Smooth muscle cell (in vitro differentiated cells): ENCODE data around the gene TCHH. TPM values are rescaled to one million over a fixed set of nuclear protein-coding genes. Genes with fewer than 3 reads are reported as not detected.

Experiments used
- DNase-seq: peaks from one replicate; lab custom pipeline; 2025; ENCODE audit not compliant: unreplicated experiment; lab: John Stamatoyannopoulos, UW
- H2AFZ ChIP-seq: fragments of 200-600 bp; sonication (generic); 2 replicates; pipeline ENCODE4 v1.6.0; 2016; ENCODE audit warnings: antibody characterized with exemption, low read depth, mild to moderate bottlenecking
- H3F3A ChIP-seq: fragments of 200-600 bp; sonication (generic); 2 replicates; pipeline ENCODE4 v1.6.0; 2017; ENCODE audit warnings: antibody characterized with exemption, low read depth
- H3K27ac ChIP-seq: fragments of 200-600 bp; sonication (generic); 2 replicates; pipeline ENCODE4 v1.5.1; 2016; ENCODE audit warnings: low read depth, mild to moderate bottlenecking
- H3K27me3 ChIP-seq: fragments of 200-600 bp; sonication (generic); 2 replicates; pipeline ENCODE4 v1.6.1; 2016; ENCODE audit warnings: low read depth, mild to moderate bottlenecking
- H3K36me3 ChIP-seq: fragments of 200-600 bp; sonication (generic); 2 replicates; pipeline ENCODE4 v1.5.1; 2016; ENCODE audit warnings: low read depth
- H3K4me1 ChIP-seq: fragments of 200-600 bp; sonication (generic); 2 replicates; pipeline ENCODE4 v1.5.1; 2016; ENCODE audit warnings: low read depth
- H3K4me2 ChIP-seq: fragments of 200-600 bp; sonication (generic); 2 replicates; pipeline ENCODE4 v1.6.0; 2016; ENCODE audit warnings: mild to moderate bottlenecking
- H3K4me3 ChIP-seq: fragments of 200-600 bp; sonication (generic); 2 replicates; pipeline ENCODE4 v1.5.1; 2016; ENCODE audit warnings: mild to moderate bottlenecking
- H3K79me2 ChIP-seq: fragments of 200-600 bp; sonication (generic); 2 replicates; pipeline ENCODE4 v1.6.0; 2016; ENCODE audit warnings: low read depth, mild to moderate bottlenecking
- H3K9ac ChIP-seq: fragments of 200-600 bp; sonication (generic); 2 replicates; pipeline ENCODE4 v1.6.0; 2016; ENCODE audit warnings: low read depth
- H3K9me3 ChIP-seq: fragments of 200-600 bp; sonication (generic); replicated peaks from 2 replicates; pipeline ENCODE4 v1.5.1; 2016; ENCODE audit warnings: low read depth
- H4K20me1 ChIP-seq: fragments of 200-600 bp; sonication (generic); 2 replicates; pipeline ENCODE4 v1.6.0; 2016; ENCODE audit warnings: low read depth
- WGBS: methylation state at CpG from one replicate; pipeline ENCODE4 v1.1.7; 2016; ENCODE audit warnings: low lambda C conversion rate; 5-methylcytosine and 5-hydroxymethylcytosine counted together
- polyA plus RNA-seq: library from polyadenylated mRNA; unstranded; fragments of >200 nt; fragmentation: Nextera tagmentation; extraction: Ambion mirVana; gene quantifications from 2 replicates; pipeline ENCODE4 v1.2.1, GENCODE V29; 2016
- total RNA-seq: library from RNA; depleted of rRNA; stranded (reverse); fragments of >200 nt; gene quantifications from 2 replicates; pipeline ENCODE4 v1.2.3, GENCODE V29; 2014
- TF ChIP-seq, protein P1 (sequence below): fragments of 200-600 bp; sonication (generic); IDR thresholded peaks from 2 replicates; pipeline ENCODE4 v1.5.1; 2017; ENCODE audit warnings: borderline replicate concordance, mild to moderate bottlenecking, antibody characterized with exemption; ENCODE audit not compliant: insufficient read depth, poor library complexity, severe bottlenecking

TCHH gene
- total and polyA plus RNA-seq, 2 experiments from 2014 or later: not detected

DNA sequence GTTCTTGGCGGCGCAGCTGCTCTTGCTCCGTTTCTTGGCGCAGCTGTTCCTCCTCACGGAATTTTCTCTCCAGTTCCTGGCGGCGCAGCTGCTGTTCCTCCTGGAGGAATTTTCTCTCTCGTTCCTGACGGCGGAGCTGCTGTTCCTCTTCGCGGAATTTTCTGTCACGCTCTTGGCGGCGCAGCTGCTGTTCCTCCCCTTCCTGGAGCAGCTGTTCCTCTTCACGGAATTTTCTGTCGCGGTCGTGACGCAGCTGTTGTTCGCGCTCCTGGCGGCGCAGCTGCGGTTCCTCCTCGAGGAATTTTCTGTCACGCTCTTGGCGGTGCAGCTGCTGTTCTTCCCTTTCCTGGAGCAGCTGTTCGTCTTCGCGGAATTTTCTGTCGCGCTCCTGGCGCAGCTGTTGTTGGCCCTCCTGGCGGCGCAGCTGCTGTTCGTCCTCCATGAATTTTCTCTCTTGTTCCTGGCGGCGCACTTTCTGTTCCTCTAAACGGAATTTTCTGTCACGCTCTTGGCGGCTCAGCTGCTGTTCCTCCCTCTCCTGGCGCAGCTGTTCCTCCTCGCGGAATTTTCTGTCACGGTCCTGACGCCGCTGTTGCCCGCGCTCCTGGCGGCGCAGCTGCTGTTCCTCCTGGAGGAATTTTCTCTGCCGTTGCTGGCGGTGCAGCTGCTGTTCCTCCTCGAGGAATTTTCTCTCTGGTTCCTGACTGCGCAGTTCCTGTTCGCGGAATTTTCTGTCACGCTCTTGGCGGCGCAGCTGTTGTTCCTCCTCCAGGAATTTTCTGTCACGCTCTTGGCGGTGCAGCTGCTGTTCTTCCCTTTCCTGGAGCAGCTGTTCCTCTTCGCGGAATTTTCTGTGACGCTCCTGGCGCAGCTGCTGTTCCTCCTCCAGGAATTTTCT lies 7.0 kb downstream of the TCHH start:
- Histone ChIP-seq H3K4me3 (peak overlapping the region; percentile 35), H3K4me2 (peak overlapping the region; percentile 24)

DNA sequence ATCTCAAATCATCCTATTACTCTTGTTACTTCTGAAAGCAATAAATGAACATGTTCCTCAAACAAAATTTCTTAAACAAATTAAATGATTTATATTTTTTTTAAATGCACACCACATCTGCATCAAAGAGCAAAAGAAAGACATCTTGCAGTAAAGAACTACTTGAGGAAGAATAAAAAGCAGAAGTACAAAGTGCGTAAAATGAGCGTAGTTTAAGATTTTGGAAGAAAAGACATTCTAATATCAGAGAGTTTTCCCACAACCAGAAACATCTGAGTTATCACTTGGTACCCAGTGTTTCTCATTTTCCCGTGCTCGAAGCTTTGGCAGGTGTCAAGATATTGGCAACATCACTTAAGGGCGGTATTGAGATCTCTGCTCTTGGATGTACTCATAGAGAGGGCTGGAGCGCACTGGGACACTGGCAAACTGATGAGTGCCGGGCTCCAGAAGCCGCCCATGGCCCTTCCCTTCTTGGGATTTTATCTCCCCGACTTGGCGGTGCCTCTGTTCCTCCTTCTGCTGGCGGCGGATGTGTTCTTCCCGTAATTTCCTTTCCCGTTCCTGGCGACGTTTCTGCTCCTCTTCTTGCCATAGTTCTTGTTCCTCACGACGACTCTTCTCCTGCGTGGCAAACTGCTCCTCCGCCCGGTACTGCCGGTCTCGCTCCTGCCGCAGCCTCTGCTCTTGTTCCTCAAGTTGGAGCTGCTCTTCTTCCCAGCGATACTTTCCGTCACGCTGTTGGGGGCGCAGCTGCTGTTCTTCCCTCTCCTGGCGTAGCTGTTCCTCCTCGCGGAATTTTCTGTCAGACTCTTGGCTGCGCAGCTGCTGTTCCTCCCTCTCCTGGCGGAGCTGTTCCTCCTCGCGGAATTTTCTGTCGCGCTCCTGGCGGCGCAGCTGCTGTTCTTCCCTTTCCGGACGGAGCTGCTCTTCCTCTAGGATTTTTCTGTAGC lies 7.9 kb downstream of the TCHH start:
- Histone ChIP-seq H3K9me3 (no peaks in the 10 kb centered on the region), H2AFZ (peak overlapping the region; percentile 54), H3K36me3 (no peaks in the 10 kb centered on the region), H3K27ac (no peak overlapping the region), H3K4me1 (no peaks in the 10 kb centered on the region), H3K27me3 (peaks cover 86% of the 10 kb centered on the region), H4K20me1 (no peaks in the 10 kb centered on the region), H3K79me2 (no peaks in the 10 kb centered on the region), H3K4me3 (peak overlapping the region; percentile 35), H3K4me2 (peak overlapping the region; percentile 24), H3F3A (no peaks in the 10 kb centered on the region), H3K9ac (no peak overlapping the region)
- TF ChIP-seq, protein P1, sequence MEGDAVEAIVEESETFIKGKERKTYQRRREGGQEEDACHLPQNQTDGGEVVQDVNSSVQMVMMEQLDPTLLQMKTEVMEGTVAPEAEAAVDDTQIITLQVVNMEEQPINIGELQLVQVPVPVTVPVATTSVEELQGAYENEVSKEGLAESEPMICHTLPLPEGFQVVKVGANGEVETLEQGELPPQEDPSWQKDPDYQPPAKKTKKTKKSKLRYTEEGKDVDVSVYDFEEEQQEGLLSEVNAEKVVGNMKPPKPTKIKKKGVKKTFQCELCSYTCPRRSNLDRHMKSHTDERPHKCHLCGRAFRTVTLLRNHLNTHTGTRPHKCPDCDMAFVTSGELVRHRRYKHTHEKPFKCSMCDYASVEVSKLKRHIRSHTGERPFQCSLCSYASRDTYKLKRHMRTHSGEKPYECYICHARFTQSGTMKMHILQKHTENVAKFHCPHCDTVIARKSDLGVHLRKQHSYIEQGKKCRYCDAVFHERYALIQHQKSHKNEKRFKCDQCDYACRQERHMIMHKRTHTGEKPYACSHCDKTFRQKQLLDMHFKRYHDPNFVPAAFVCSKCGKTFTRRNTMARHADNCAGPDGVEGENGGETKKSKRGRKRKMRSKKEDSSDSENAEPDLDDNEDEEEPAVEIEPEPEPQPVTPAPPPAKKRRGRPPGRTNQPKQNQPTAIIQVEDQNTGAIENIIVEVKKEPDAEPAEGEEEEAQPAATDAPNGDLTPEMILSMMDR: no peak
- 26% methylated on average over 41 of the region's 41 CpGs for WGBS
- DNase-seq: no peak

More for the DNA sequence above, 7.0 kb downstream of the TCHH start:
- no peaks in the 10 kb centered on the region for H4K20me1 ChIP-seq
- no peaks in the 10 kb centered on the region for H3K36me3 ChIP-seq
- no peak overlapping the region for H3K27ac ChIP-seq
- no peak for DNase-seq
- no peaks in the 10 kb centered on the region for H3K4me1 ChIP-seq
- H3F3A ChIP-seq: no peaks in the 10 kb centered on the region
- peaks cover 95% of the 10 kb centered on the region for H3K27me3 ChIP-seq
- TF ChIP-seq, protein P1: no peak
- peak overlapping the region; percentile 54 for H2AFZ ChIP-seq
- H3K79me2 ChIP-seq: no peaks in the 10 kb centered on the region
- no peak overlapping the region for H3K9ac ChIP-seq
- H3K9me3 ChIP-seq: no peaks in the 10 kb centered on the region
- 23% methylated on average over 67 of the region's 67 CpGs for WGBS

DNA sequence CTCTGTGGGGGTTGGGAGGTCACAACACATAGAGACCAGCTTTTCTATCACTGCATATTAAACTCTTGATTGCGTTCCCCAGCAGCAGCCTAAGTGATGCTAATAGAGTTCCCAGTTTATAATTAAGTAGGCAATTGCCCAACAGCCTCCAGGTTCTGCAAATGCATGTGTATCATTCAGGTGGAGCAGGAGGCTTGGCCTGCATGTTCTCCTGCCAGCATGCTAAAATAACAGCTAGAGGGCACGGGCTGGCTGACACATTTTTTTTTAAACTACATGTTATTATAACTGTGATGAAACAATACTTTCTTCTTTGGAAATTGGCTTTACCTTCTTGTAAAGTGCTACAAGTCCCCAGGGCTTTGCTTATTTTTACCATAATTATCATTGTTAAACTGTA lies 10.4 kb downstream of the TCHH start:
- H3K4me1 ChIP-seq: no peaks in the 10 kb centered on the region
- 41% methylated on average over 2 of the region's 2 CpGs for WGBS
- H4K20me1 ChIP-seq: no peaks in the 10 kb centered on the region
- no peak overlapping the region for H3K27ac ChIP-seq
- no peak overlapping the region for H2AFZ ChIP-seq
- H3K4me3 ChIP-seq: no peak overlapping the region
- no peaks in the 10 kb centered on the region for H3K79me2 ChIP-seq
- peaks cover 62% of the 10 kb centered on the region for H3K27me3 ChIP-seq
- no peaks in the 10 kb centered on the region for H3K36me3 ChIP-seq
- no peaks in the 10 kb centered on the region for H3K9me3 ChIP-seq
- no peaks in the 10 kb centered on the region for H3F3A ChIP-seq
- H3K4me2 ChIP-seq: no peak overlapping the region
- no peak overlapping the region for H3K9ac ChIP-seq
- TF ChIP-seq, protein P1: no peak
- no peak for DNase-seq
